GM18507 (cell line): ENCODE results near the gene GRK4.

Source experiments
- DNase-seq: peaks from one replicate; pipeline ENCODE4 v3.0.0; 2011; ENCODE audit warnings: low read depth; ENCODE audit not compliant: insufficient read length; ENCODE audit errors: extremely low spot score
- FAIRE-seq: peaks from 2 replicates; lab custom pipeline; 2011; peaks lifted over from hg19 to GRCh38; lab: Jason Lieb, UNC

The GRK4 gene

GRCh38 chr4:3082925-3083515 is 119.6 kb downstream of the GRK4 start:
- FAIRE-seq (no peak), DNase-seq (no peak)

GRCh38 chr4:3083732-3084131 is 120.4 kb downstream of the GRK4 start:
- DNase-seq = no peak
- FAIRE-seq = no peak

- DNase-seq (no peak), FAIRE-seq (peak; percentile 71)
Observed at GRCh38 chr4:3085948-3086670, 122.7 kb downstream of the GRK4 start.

- no peak for FAIRE-seq
- no peak for DNase-seq
Observed at GRCh38 chr4:3087115-3087797, 123.9 kb downstream of the GRK4 start.
